ENCODE results near the gene TRIM9.

GRCh38 chr14:51006324-51006723 lies 88.6 kb downstream of the TRIM9 start:
- TF ChIP-seq EZH2 (IDR thresholded peaks at IDR 0.05; ENCODE audit: low read length, unreplicated experiment), result no peak
- TF ChIP-seq, protein P1, sequence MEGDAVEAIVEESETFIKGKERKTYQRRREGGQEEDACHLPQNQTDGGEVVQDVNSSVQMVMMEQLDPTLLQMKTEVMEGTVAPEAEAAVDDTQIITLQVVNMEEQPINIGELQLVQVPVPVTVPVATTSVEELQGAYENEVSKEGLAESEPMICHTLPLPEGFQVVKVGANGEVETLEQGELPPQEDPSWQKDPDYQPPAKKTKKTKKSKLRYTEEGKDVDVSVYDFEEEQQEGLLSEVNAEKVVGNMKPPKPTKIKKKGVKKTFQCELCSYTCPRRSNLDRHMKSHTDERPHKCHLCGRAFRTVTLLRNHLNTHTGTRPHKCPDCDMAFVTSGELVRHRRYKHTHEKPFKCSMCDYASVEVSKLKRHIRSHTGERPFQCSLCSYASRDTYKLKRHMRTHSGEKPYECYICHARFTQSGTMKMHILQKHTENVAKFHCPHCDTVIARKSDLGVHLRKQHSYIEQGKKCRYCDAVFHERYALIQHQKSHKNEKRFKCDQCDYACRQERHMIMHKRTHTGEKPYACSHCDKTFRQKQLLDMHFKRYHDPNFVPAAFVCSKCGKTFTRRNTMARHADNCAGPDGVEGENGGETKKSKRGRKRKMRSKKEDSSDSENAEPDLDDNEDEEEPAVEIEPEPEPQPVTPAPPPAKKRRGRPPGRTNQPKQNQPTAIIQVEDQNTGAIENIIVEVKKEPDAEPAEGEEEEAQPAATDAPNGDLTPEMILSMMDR (conservative IDR thresholded peaks at IDR 0.05; ENCODE audit: low read depth, low read length), result no peak
